ENCODE measurements around the gene CTSZ.

DNA sequence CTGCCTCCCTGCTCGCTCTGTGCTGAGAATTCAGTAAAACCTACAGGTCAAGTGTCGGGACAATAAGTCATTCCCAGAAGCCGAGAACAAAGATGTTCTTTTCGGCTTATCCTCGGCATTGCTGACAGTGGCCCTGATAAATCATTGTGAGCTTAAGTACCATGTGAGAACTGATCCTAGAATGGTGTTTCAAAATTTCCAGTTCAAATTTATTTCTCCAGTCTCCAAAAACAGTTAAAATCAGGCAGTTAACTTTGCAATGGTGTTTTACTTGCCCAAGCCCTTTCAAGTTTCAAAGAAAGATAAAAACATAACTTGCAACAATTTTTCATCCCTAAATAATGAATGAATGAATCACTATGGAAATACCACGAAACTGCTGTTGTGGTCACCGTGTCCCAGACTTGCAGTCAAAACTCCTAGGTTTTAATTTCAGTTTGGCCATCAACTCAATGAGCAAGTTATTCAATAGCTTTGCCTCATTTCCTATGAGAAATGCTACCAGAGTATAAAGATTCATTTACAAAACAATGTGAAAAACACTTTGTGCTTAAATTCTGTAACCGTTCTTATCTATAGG is 20.8 kb upstream of the CTSZ start:
- no peak for TF ChIP-seq CREB1 (CRISPR knock-in tag; IDR thresholded peaks at IDR 0.05; ENCODE audit: low read depth)
- no peak for TF ChIP-seq EZH2 (IDR thresholded peaks at IDR 0.05; ENCODE audit: low read depth, unreplicated experiment)
- TF ChIP-seq, protein P1, sequence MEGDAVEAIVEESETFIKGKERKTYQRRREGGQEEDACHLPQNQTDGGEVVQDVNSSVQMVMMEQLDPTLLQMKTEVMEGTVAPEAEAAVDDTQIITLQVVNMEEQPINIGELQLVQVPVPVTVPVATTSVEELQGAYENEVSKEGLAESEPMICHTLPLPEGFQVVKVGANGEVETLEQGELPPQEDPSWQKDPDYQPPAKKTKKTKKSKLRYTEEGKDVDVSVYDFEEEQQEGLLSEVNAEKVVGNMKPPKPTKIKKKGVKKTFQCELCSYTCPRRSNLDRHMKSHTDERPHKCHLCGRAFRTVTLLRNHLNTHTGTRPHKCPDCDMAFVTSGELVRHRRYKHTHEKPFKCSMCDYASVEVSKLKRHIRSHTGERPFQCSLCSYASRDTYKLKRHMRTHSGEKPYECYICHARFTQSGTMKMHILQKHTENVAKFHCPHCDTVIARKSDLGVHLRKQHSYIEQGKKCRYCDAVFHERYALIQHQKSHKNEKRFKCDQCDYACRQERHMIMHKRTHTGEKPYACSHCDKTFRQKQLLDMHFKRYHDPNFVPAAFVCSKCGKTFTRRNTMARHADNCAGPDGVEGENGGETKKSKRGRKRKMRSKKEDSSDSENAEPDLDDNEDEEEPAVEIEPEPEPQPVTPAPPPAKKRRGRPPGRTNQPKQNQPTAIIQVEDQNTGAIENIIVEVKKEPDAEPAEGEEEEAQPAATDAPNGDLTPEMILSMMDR (conservative IDR thresholded peaks at IDR 0.05; ENCODE audit: low read depth in 2 of 2): no peak
- no peak for TF ChIP-seq EZH2phosphoT487 (IDR thresholded peaks at IDR 0.05; ENCODE audit: unreplicated experiment)
